ENCODE measurements around the gene DHFR.
"Not testable (repeated sequence)": the region's sequence is repeated elsewhere in the genome, so short reads cannot be mapped to it uniquely, and the experiment has no call there.

DHFR gene

DNA sequence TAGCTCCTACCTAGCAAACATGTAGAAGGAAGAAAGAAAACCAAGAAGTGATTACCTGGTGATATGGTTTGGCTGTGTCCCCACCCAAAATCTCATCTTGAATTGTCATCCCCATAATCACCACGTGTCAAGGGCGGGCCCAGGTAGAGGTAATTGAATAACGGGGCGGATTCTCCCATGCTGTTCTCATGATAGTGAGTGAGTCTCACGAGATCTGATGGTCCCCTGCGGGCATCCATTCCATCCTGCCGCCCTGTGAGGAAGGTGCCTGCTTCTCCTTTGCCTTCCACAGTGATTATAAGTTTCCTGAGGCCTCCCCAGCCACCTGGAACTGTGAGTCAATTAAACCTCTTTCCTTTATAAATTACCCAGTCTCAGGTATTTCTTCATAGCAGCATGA is 57.3 kb downstream of the DHFR start:
- no peak for DNase-seq (ENCODE audit: low read depth in 2 of 2)

DNA sequence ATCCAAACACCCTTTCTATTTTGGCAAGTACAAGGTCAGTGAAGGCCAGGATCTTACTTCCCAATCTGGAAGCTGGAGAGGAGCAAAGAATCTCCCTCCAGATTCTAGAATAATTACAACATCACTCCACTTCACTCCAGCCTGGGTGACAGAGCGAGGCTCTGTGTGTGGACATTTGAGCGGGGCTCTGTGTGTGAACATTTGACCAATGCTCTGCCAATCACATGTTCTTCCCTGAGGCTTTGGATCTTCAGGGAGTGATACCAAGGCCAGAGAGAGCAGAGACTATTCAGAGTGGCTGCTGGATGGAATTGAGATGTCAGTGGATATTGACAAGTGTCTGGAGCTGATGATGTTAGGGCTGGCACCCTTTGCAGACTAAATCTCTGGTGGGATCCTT is 60.0 kb downstream of the DHFR start:
- no peak for DNase-seq (ENCODE audit: low read depth in 2 of 2)

GRCh38 chr5:80592761-80593160 is 62.0 kb downstream of the DHFR start:
- DNase-seq (ENCODE audit: low read depth in 2 of 2): no peak

- no peak for DNase-seq (ENCODE audit: low read depth in 2 of 2)
Observed at GRCh38 chr5:80592105-80592504, 62.7 kb downstream of the DHFR start.

GRCh38 chr5:80591352-80591751 is 63.4 kb downstream of the DHFR start:
- no peak for DNase-seq (ENCODE audit: low read depth in 2 of 2)

DNA sequence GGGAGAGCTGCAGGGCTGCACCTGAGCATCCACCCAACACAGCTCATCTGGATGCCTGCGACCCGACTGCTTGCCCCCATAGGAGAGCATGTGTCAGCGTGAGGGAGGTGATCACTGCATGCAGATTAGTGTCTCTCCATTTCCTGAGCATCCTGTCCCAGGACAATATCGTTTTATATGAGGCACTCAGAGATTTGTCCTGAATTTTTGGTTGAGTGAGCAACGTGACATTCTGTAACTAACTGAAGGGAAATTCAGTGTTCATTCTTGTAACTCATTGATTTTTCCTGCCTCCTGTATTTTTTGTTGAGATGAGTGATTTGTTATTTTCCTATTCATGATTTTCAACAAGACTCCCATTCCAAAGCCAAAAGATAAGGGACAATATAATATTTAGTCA is 64.0 kb downstream of the DHFR start:
- no peak for DNase-seq (ENCODE audit: low read depth in 2 of 2)

GRCh38 chr5:80588858-80589540 is 65.8 kb downstream of the DHFR start:
- no peak for DNase-seq (ENCODE audit: low read depth in 2 of 2)

DNA sequence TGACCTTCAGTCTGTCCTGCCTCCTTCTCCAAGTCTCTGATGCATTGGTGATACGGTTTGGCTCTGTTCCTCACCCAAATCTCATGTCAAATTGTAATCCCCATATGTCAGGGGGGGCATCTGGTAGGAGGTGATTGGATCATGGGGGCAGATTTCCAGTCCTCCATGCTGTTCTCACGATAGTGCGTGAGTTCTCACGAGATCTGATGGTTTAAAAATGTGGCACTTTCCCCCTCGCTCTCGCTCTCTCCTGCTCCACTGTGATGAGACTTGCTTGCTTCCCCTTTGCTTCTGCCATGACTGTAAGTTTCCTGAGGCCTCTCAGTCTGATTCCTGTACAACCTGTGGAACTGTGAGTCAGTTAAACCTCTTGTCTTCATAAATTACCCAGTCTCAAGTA is 70.0 kb downstream of the DHFR start:
- DNase-seq (ENCODE audit: low read depth in 2 of 2): no peak

- DNase-seq (ENCODE audit: low read depth in 2 of 2): not testable (repeated sequence)
Observed at GRCh38 chr5:80580291-80580690, 74.5 kb downstream of the DHFR start.

DNA sequence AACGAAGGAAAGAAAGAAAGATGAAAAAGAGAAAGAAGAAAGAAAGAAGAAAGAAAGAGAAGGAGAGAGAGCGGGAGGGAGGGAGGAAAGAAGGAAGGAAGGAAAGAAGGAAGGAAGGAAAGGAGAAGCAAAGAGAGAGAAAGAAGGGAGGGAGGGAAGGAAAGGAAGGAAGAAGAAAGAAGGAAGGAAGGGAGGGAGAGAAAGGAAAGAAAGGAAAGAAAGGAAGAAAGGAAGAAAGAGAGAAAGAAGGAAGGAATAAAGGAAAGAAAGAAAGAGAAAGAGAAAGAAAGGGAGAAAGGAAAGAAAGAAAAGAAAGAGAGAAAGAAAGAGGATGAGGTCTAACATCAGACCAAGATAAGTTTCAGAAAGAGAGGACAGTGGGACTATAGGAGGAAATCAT is 75.7 kb downstream of the DHFR start:
- DNase-seq (ENCODE audit: low read depth in 2 of 2): no peak

GRCh38 chr5:80577707-80578106 is 77.1 kb downstream of the DHFR start:
- DNase-seq (ENCODE audit: low read depth in 2 of 2): no peak

- no peak for DNase-seq (ENCODE audit: low read depth in 2 of 2)
Observed at GRCh38 chr5:80576383-80576782, 78.4 kb downstream of the DHFR start.

Measured in fibroblast of skin of left quadriceps (primary cell).